GM12878 (cell line): ENCODE results near the gene SLC23A1.

Experiments
- CHD1 ChIP-seq: IDR thresholded peaks from 2 replicates; pipeline ENCODE4 v1.6.1; 2012; ENCODE audit warnings: low read depth, low read length, improper control_type of control experiment
- EZH2 ChIP-seq: IDR thresholded peaks from 2 replicates; pipeline ENCODE4 v1.6.1; 2012; ENCODE audit warnings: low read depth, mild to moderate bottlenecking, control low read depth, inconsistent platforms, low read length, borderline replicate concordance; ENCODE audit not compliant: control insufficient read depth
- GABPA ChIP-seq: IDR thresholded peaks from 2 replicates; pipeline ENCODE4 v1.6.1; 2014; ENCODE audit warnings: antibody characterized with exemption, low read depth, mild to moderate bottlenecking, inconsistent platforms
- HDAC2 ChIP-seq: fragments of 200-600 bp; sonication (generic); IDR thresholded peaks from 2 replicates; pipeline ENCODE4 v1.6.1; 2017
- POLR2A ChIP-seq: IDR thresholded peaks from 2 replicates; pipeline ENCODE4 v1.6.1; 2011; ENCODE audit warnings: low read depth, mild to moderate bottlenecking, low read length
- SUZ12 ChIP-seq: fragments of 200-600 bp; sonication (generic); IDR thresholded peaks from one replicate; pipeline ENCODE4 v1.6.1; 2018; ENCODE audit warnings: antibody characterized with exemption, mild to moderate bottlenecking; ENCODE audit not compliant: unreplicated experiment
- TARDBP ChIP-seq: IDR thresholded peaks from 2 replicates; pipeline ENCODE4 v1.6.1; 2016; ENCODE audit warnings: borderline replicate concordance
- ZBED1 ChIP-seq: IDR thresholded peaks from 2 replicates; pipeline ENCODE4 v1.6.1; 2016; ENCODE audit warnings: borderline replicate concordance
- TF ChIP-seq, protein P1 (sequence below): IDR thresholded peaks from 2 replicates; pipeline ENCODE4 v1.6.1; 2012; ENCODE audit warnings: low read length, inconsistent platforms
- TF ChIP-seq, protein P2 (sequence below): IDR thresholded peaks from 2 replicates; pipeline ENCODE4 v1.6.1; 2012; ENCODE audit warnings: low read depth, low read length, improper control_type of control experiment
- TF ChIP-seq, protein P3 (sequence below), 3 experiments: IDR thresholded peaks in 2 of 3; conservative IDR thresholded peaks in 1 of 3; 2 replicates each; pipeline ENCODE4 v1.5.1; 2011; ENCODE audit warnings: low read depth in 3 of 3, low read length in 3 of 3, mild to moderate bottlenecking in 3 of 3, control low read depth in 2 of 3, moderate library complexity in 2 of 3, inconsistent platforms in 1 of 3, mixed read lengths in 1 of 3; ENCODE audit not compliant: control insufficient read depth in 2 of 3, insufficient read depth in 1 of 3; ENCODE audit errors: extremely low read depth in 1 of 3

DNA sequence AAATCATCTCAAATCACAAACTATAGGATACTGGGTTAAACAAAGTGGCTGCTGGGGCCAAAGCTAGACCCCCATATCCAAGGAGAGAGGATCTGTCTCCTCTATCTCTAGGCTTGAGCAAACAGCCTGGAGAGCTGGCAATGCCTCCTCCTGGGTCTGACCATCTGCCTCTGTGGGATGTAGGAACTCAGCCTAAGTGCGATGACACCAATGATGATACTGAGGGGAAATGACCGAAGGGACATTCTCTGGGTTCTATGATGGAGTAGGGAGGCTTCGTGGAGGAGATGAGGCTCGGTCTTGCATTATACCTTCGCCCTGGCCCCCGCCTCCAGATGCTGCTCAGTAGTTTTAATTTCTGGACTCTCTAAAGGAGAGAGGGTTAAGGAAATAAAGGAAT, 30.1 kb upstream of the SLC23A1 start:
- TF ChIP-seq SUZ12, result no peak
- TF ChIP-seq, protein P1, sequence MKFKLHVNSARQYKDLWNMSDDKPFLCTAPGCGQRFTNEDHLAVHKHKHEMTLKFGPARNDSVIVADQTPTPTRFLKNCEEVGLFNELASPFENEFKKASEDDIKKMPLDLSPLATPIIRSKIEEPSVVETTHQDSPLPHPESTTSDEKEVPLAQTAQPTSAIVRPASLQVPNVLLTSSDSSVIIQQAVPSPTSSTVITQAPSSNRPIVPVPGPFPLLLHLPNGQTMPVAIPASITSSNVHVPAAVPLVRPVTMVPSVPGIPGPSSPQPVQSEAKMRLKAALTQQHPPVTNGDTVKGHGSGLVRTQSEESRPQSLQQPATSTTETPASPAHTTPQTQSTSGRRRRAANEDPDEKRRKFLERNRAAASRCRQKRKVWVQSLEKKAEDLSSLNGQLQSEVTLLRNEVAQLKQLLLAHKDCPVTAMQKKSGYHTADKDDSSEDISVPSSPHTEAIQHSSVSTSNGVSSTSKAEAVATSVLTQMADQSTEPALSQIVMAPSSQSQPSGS, result no peak
- TF ChIP-seq, protein P2, sequence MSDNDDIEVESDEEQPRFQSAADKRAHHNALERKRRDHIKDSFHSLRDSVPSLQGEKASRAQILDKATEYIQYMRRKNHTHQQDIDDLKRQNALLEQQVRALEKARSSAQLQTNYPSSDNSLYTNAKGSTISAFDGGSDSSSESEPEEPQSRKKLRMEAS, result no peak
- TF ChIP-seq, protein P3, sequence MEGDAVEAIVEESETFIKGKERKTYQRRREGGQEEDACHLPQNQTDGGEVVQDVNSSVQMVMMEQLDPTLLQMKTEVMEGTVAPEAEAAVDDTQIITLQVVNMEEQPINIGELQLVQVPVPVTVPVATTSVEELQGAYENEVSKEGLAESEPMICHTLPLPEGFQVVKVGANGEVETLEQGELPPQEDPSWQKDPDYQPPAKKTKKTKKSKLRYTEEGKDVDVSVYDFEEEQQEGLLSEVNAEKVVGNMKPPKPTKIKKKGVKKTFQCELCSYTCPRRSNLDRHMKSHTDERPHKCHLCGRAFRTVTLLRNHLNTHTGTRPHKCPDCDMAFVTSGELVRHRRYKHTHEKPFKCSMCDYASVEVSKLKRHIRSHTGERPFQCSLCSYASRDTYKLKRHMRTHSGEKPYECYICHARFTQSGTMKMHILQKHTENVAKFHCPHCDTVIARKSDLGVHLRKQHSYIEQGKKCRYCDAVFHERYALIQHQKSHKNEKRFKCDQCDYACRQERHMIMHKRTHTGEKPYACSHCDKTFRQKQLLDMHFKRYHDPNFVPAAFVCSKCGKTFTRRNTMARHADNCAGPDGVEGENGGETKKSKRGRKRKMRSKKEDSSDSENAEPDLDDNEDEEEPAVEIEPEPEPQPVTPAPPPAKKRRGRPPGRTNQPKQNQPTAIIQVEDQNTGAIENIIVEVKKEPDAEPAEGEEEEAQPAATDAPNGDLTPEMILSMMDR (IDR thresholded peaks at IDR 0.05 in 2 of 3, conservative IDR thresholded peaks at IDR 0.05 in 1 of 3; ENCODE audit: control insufficient read depth in 2 of 3, extremely low read depth in 1 of 3, insufficient read depth in 1 of 3, low read depth in 3 of 3, low read length in 3 of 3), result no peak
- TF ChIP-seq GABPA, result no peak
- TF ChIP-seq POLR2A, result no peak
- TF ChIP-seq TARDBP, result no peak
- TF ChIP-seq ZBED1, result no peak
- no peak for TF ChIP-seq CHD1
- TF ChIP-seq HDAC2, result no peak
- no peak for TF ChIP-seq EZH2
